Suprapubic skin (tissue), 4 donors: ENCODE results near the gene ARMC12.
A peak's percentile ranks its signal among the peaks of the same experiment; 100 is the strongest.

Experiments
- CTCF ChIP-seq, 2 donors: fragments of 200-600 bp in 1 of 2; fragments of 450-650 bp in 1 of 2; sonication (generic) in 1 of 2; IDR thresholded peaks; one replicate each; pipeline ENCODE4 v1.5.1; 2016 to 2019; ENCODE audit warnings: antibody characterized with exemption in 2 of 2, mild to moderate bottlenecking in 1 of 2, moderate library complexity in 1 of 2
- POLR2A ChIP-seq, 2 donors: fragments of 450-650 bp; IDR thresholded peaks; one replicate each; pipeline ENCODE4 v1.6.1; 2017; ENCODE audit warnings: antibody characterized with exemption in 2 of 2, mild to moderate bottlenecking in 2 of 2, moderate library complexity in 2 of 2
- POLR2AphosphoS5 ChIP-seq, 3 donors: sonication (generic); formaldehyde crosslinking; IDR thresholded peaks; one replicate each; pipeline ENCODE4 v1.6.1; 2017; ENCODE audit warnings: antibody characterized with exemption in 3 of 3

- TF ChIP-seq CTCF (IDR thresholded peaks at IDR 0.05): peak; percentile 82 to 88
- TF ChIP-seq POLR2AphosphoS5 (IDR thresholded peaks at IDR 0.05): no peak
- TF ChIP-seq POLR2A (IDR thresholded peaks at IDR 0.05): no peak
Measured at GRCh38 chr6:35736253-35736894, 458 bp upstream of the ARMC12 start.
